Measurements from ENCODE around the gene ARHGAP32. TPM values are rescaled to one million over a fixed set of nuclear protein-coding genes. Genes with fewer than 3 reads are reported as not detected.

ARHGAP32 gene
- polyA plus RNA-seq, 1 of the 3 experiments (the other 2 are of a cell fraction) = 4.8 TPM

DNA sequence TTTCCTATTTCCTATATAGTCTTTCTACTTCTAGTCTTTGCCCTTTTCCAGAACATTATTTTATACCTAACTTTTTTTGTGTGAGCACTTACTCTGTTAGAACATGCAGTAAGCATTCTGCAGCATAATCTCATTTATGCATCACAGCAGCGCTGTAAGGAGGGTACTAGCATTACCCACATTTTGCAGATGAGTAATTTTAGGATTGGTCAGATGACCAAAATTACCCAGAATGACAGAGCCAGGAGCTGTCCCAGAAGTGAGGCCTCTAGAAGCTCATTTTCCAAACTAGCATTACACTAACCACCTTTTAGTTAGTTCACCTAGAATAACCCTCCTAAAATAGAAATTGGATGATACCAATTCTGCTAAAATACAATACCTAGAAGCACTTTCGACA is 47.1 kb upstream of the ARHGAP32 start:
- Histone ChIP-seq H3K27ac (ENCODE audit: low read depth in 2 of 2, low read length in 1 of 2) (no peak overlapping the region), H3K4me3 (ENCODE audit: low read depth in 2 of 2, low read length in 1 of 2) (no peak overlapping the region), H4K20me1 (ENCODE audit: insufficient read depth) (no peaks in the 10 kb centered on the region), H3K4me1 (ENCODE audit: control insufficient read depth in 1 of 2, insufficient read depth in 2 of 2, low read depth in 1 of 2, low read length in 1 of 2) (no peaks in the 10 kb centered on the region), H3F3A (replicated peaks; ENCODE audit: insufficient read depth) (no peaks in the 10 kb centered on the region), H3K36me3 (replicated peaks in 1 of 2; ENCODE audit: control insufficient read depth in 1 of 2, insufficient read depth in 2 of 2, low read length in 1 of 2) (peaks cover 0 to 11% of the 10 kb centered on the region in 2 experiments), H3K9me2 (no peaks in the 10 kb centered on the region), H3K9me3 (no peaks in the 10 kb centered on the region), H2AFZ (ENCODE audit: low read depth) (no peak overlapping the region), H3K79me2 (ENCODE audit: insufficient read depth) (peaks cover 63% of the 10 kb centered on the region), H3K9ac (no peak overlapping the region), H3K4me2 (no peak overlapping the region), H3K27me3 (ENCODE audit: insufficient read depth) (no peaks in the 10 kb centered on the region)
- ChIA-PET CTCF (interaction anchor here (1.1 kb wide), 1 partner anchor 16 kb away, joined by 3 read pairs; no protein-coding TSS in a partner anchor), POLR2A (no interaction called here)
- 93% methylated on average over 2 of the region's 2 CpGs for WGBS (ENCODE audit: low lambda C conversion rate)
- TF ChIP-seq TCF12 (IDR thresholded peaks at IDR 0.05) = no peak
- TF ChIP-seq, protein P1, sequence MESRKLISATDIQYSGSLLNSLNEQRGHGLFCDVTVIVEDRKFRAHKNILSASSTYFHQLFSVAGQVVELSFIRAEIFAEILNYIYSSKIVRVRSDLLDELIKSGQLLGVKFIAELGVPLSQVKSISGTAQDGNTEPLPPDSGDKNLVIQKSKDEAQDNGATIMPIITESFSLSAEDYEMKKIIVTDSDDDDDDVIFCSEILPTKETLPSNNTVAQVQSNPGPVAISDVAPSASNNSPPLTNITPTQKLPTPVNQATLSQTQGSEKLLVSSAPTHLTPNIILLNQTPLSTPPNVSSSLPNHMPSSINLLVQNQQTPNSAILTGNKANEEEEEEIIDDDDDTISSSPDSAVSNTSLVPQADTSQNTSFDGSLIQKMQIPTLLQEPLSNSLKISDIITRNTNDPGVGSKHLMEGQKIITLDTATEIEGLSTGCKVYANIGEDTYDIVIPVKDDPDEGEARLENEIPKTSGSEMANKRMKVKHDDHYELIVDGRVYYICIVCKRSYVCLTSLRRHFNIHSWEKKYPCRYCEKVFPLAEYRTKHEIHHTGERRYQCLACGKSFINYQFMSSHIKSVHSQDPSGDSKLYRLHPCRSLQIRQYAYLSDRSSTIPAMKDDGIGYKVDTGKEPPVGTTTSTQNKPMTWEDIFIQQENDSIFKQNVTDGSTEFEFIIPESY (IDR thresholded peaks at IDR 0.05; ENCODE audit: borderline replicate concordance, low read depth) = no peak
- TF ChIP-seq NFIC (IDR thresholded peaks at IDR 0.05; ENCODE audit: borderline replicate concordance) = no peak
- TF ChIP-seq EP300 (IDR thresholded peaks at IDR 0.05; ENCODE audit: borderline replicate concordance in 1 of 2, low read depth in 1 of 2, low read length in 1 of 2) = no peak
- no peak for TF ChIP-seq FOXJ3 (CRISPR knock-in tag; IDR thresholded peaks at IDR 0.05)
- TF ChIP-seq, protein P2, sequence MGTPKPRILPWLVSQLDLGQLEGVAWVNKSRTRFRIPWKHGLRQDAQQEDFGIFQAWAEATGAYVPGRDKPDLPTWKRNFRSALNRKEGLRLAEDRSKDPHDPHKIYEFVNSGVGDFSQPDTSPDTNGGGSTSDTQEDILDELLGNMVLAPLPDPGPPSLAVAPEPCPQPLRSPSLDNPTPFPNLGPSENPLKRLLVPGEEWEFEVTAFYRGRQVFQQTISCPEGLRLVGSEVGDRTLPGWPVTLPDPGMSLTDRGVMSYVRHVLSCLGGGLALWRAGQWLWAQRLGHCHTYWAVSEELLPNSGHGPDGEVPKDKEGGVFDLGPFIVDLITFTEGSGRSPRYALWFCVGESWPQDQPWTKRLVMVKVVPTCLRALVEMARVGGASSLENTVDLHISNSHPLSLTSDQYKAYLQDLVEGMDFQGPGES (IDR thresholded peaks at IDR 0.05; ENCODE audit: low read depth, low read length) = no peak
- TF ChIP-seq POLR2AphosphoS5 (IDR thresholded peaks at IDR 0.05; ENCODE audit: low read depth, low read length) = no peak
- TF ChIP-seq, protein P3, sequence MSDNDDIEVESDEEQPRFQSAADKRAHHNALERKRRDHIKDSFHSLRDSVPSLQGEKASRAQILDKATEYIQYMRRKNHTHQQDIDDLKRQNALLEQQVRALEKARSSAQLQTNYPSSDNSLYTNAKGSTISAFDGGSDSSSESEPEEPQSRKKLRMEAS (IDR thresholded peaks at IDR 0.05; ENCODE audit: low read depth) = no peak
- no peak for DNase-seq

DNA sequence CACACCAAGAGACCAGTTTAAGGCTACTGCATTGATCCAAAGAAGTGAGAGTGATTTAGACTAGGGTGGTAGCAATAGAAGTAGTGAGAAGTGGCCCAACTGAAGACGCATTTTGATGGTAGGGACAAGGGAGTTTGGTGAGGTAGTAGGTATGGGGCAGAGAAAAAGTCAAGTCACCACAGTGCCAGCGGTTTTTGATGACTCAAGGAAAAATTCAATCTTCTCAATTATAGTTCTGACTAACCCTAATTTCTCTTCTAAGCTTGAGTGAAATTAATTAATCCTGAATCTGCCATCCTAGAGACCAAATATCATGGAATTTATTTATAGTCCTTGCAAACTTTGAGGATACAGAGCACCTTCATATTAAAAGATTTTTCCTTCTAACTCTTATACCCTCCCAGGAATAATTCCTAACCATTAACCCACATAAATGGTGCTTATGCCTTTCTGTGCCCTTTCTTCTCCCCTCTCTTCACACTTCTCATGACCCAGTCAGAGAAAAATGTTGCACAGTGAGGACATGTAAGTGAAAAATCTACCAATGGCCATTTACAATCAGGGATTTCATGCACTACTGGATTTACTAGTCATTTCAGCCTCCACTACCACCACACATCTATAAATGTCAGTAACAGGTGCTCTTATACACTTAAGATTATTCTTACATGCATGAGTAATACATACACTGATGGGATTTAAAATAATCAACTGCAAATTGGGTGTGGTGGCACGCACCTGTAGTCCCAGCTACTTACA is 45.9 kb upstream of the ARHGAP32 start:
- H3K4me1 ChIP-seq (ENCODE audit: control insufficient read depth in 1 of 2, insufficient read depth in 2 of 2, low read depth in 1 of 2, low read length in 1 of 2) = no peaks in the 10 kb centered on the region
- ChIA-PET CTCF (interaction anchor here (1.1 kb wide), 1 partner anchor 18 kb away, joined by 3 read pairs; no protein-coding TSS in a partner anchor), POLR2A (no interaction called here)
- no peak overlapping the region for H2AFZ ChIP-seq (ENCODE audit: low read depth)
- no peak overlapping the region for H3K27ac ChIP-seq (ENCODE audit: low read depth in 2 of 2, low read length in 1 of 2)
- no peak for TF ChIP-seq RFX5 (IDR thresholded peaks at IDR 0.05; ENCODE audit: low read length)
- TF ChIP-seq TEAD4 (IDR thresholded peaks at IDR 0.05; ENCODE audit: borderline replicate concordance, insufficient read depth) = no peak
- no peak for TF ChIP-seq CHD2 (IDR thresholded peaks at IDR 0.05; ENCODE audit: low read length, partially characterized antibody)
- no peak for TF ChIP-seq RCOR1 (IDR thresholded peaks at IDR 0.05; ENCODE audit: low read length)
- TF ChIP-seq, protein P4, sequence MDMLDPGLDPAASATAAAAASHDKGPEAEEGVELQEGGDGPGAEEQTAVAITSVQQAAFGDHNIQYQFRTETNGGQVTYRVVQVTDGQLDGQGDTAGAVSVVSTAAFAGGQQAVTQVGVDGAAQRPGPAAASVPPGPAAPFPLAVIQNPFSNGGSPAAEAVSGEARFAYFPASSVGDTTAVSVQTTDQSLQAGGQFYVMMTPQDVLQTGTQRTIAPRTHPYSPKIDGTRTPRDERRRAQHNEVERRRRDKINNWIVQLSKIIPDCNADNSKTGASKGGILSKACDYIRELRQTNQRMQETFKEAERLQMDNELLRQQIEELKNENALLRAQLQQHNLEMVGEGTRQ (IDR thresholded peaks at IDR 0.05; ENCODE audit: borderline replicate concordance, low read depth, low read length) = no peak
- TF ChIP-seq, protein P5, sequence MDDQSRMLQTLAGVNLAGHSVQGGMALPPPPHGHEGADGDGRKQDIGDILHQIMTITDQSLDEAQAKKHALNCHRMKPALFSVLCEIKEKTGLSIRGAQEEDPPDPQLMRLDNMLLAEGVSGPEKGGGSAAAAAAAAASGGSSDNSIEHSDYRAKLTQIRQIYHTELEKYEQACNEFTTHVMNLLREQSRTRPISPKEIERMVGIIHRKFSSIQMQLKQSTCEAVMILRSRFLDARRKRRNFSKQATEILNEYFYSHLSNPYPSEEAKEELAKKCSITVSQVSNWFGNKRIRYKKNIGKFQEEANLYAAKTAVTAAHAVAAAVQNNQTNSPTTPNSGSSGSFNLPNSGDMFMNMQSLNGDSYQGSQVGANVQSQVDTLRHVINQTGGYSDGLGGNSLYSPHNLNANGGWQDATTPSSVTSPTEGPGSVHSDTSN (IDR thresholded peaks at IDR 0.05) = no peak
- H3K4me2 ChIP-seq = no peak overlapping the region
- no peak for DNase-seq
- no peaks in the 10 kb centered on the region for H4K20me1 ChIP-seq (ENCODE audit: insufficient read depth)
- H3K9me2 ChIP-seq = no peaks in the 10 kb centered on the region
- WGBS (ENCODE audit: low lambda C conversion rate) = 96% methylated on average over 3 of the region's 3 CpGs
- H3K9me3 ChIP-seq = no peaks in the 10 kb centered on the region
- peaks cover 52% of the 10 kb centered on the region for H3K79me2 ChIP-seq (ENCODE audit: insufficient read depth)
- no peaks in the 10 kb centered on the region for H3K27me3 ChIP-seq (ENCODE audit: insufficient read depth)
- no peaks in the 10 kb centered on the region for H3F3A ChIP-seq (replicated peaks; ENCODE audit: insufficient read depth)
- H3K9ac ChIP-seq = no peak overlapping the region
- no peak overlapping the region for H3K4me3 ChIP-seq (ENCODE audit: low read depth in 2 of 2, low read length in 1 of 2)
- peaks cover 0 to 11% of the 10 kb centered on the region in 2 experiments for H3K36me3 ChIP-seq (replicated peaks in 1 of 2; ENCODE audit: control insufficient read depth in 1 of 2, insufficient read depth in 2 of 2, low read length in 1 of 2)
